ENCODE measurements around the gene AUTS2.

DNA sequence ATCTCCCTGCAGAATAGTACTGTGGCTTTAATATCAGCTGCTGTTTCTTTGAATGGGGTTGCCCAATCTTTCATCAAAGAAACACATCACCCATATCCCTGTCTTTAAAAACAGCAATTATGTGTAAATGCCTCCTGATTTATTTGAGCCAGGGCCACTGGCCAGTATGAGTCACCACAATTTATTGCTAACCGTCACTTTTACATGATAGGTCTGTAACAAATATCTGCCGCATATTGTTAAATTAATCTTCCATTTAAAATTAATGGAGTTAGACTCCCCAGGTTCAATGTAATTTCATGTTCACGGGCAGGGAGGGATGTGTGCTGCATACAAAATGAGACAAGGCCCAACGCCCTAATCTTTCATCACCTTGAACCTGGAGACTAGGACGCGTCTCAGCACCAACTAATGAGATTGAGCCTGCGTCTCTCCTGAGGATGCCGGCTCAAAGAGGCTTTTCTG, 673.4 kb downstream of the AUTS2 start:
- TF ChIP-seq, protein P1, sequence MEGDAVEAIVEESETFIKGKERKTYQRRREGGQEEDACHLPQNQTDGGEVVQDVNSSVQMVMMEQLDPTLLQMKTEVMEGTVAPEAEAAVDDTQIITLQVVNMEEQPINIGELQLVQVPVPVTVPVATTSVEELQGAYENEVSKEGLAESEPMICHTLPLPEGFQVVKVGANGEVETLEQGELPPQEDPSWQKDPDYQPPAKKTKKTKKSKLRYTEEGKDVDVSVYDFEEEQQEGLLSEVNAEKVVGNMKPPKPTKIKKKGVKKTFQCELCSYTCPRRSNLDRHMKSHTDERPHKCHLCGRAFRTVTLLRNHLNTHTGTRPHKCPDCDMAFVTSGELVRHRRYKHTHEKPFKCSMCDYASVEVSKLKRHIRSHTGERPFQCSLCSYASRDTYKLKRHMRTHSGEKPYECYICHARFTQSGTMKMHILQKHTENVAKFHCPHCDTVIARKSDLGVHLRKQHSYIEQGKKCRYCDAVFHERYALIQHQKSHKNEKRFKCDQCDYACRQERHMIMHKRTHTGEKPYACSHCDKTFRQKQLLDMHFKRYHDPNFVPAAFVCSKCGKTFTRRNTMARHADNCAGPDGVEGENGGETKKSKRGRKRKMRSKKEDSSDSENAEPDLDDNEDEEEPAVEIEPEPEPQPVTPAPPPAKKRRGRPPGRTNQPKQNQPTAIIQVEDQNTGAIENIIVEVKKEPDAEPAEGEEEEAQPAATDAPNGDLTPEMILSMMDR (optimal IDR thresholded peaks at IDR 0.05 in 1 of 3, IDR thresholded peaks at IDR 0.05 in 1 of 3, conservative IDR thresholded peaks at IDR 0.05 in 1 of 3; ENCODE audit: extremely low read depth in 1 of 3, insufficient read depth in 2 of 3, low read length in 3 of 3) = no peak
- no peak for TF ChIP-seq EZH2 (IDR thresholded peaks at IDR 0.05; ENCODE audit: low read length)
